H1 (cell line): ENCODE results near the gene CA10. TPM values are rescaled to one million over a fixed set of nuclear protein-coding genes. Genes with fewer than 3 reads are reported as not detected.

Experiments
- CTCF ChIA-PET: fragments of 300-600 bp; sonication (Branson Sonifier 250); formaldehyde crosslinking; loops from one replicate; lab custom pipeline; 2021; ENCODE audit not compliant: partially characterized antibody; lab: Charles Lee
- POLR2A ChIA-PET: fragments of 300-600 bp; sonication (Branson Sonifier 250); formaldehyde crosslinking; loops from one replicate; lab custom pipeline; 2021; ENCODE audit warnings: inconsistent platforms; ENCODE audit not compliant: partially characterized antibody; lab: Charles Lee
- DNase-seq, 2 experiments: peaks; one replicate each; pipeline versions ENCODE4 v3.0.0 to v3.0.0-alpha.2; 2010 to 2022; ENCODE audit warnings: low spot score in 2 of 2, low read depth in 1 of 2, mixed read lengths in 1 of 2
- FAIRE-seq: peaks from 2 replicates; lab custom pipeline; 2011; peaks lifted over from hg19 to GRCh38; lab: Jason Lieb, UNC
- H2AFZ ChIP-seq: 2 replicates; pipeline ENCODE4 v1.8.1; 2012; ENCODE audit warnings: low read length, inconsistent platforms
- H2AK5ac ChIP-seq: 2 replicates; pipeline ENCODE4 v1.6.1; 2013; ENCODE audit warnings: low read depth, low read length
- H2BK120ac ChIP-seq: replicated peaks from 2 replicates; pipeline ENCODE3; 2013; ENCODE audit warnings: low read depth, low read length, inconsistent platforms
- H2BK12ac ChIP-seq: 2 replicates; pipeline ENCODE4 v1.6.1; 2013; ENCODE audit warnings: low read depth, low read length
- H2BK15ac ChIP-seq: 2 replicates; pipeline ENCODE4 v1.6.1; 2013; ENCODE audit warnings: low read length
- H2BK20ac ChIP-seq: 2 replicates; pipeline ENCODE4 v1.6.1; 2013; ENCODE audit warnings: low read length
- H2BK5ac ChIP-seq: 2 replicates; pipeline ENCODE4 v1.6.1; 2013; ENCODE audit warnings: low read depth, low read length
- H3K14ac ChIP-seq: 2 replicates; pipeline ENCODE4 v1.6.1; 2013; ENCODE audit warnings: inconsistent platforms; ENCODE audit not compliant: insufficient read length
- H3K18ac ChIP-seq: 2 replicates; pipeline ENCODE4 v1.6.1; 2013; ENCODE audit warnings: low read length; ENCODE audit errors: extremely low read depth
- H3K23ac ChIP-seq: 2 replicates; pipeline ENCODE4 v1.6.1; 2013; ENCODE audit warnings: inconsistent platforms; ENCODE audit not compliant: insufficient read length
- H3K23me2 ChIP-seq: 2 replicates; pipeline ENCODE4 v1.6.1; 2013; ENCODE audit warnings: low read depth, low read length
- H3K27ac ChIP-seq: 2 replicates; pipeline ENCODE4 v1.6.1; 2011; ENCODE audit warnings: low read depth, low read length, inconsistent platforms
- H3K27me3 ChIP-seq, 4 experiments: replicated peaks in 1 of 4; 1 replicate in 1 of 4; 2 replicates in 3 of 4; pipeline versions ENCODE4 v1.6.1 to v1.8.1; 2011 to 2013; ENCODE audit warnings: low read length in 3 of 4, mild to moderate bottlenecking in 3 of 4, inconsistent platforms in 2 of 4, mixed read lengths in 2 of 4, moderate library complexity in 1 of 4; ENCODE audit not compliant: control insufficient read depth in 3 of 4, insufficient read depth in 3 of 4; ENCODE audit errors: extremely low read depth in 1 of 4
- H3K36me3 ChIP-seq, 4 experiments: 2 replicates each; pipeline versions ENCODE4 v1.6.1 to v1.8.1; 2011 to 2013; ENCODE audit warnings: mild to moderate bottlenecking in 4 of 4, low read length in 3 of 4, moderate library complexity in 2 of 4, control low read depth in 1 of 4, inconsistent platforms in 1 of 4; ENCODE audit not compliant: insufficient read depth in 4 of 4, control insufficient read depth in 2 of 4
- H3K4ac ChIP-seq: replicated peaks from 2 replicates; pipeline ENCODE3; 2013; ENCODE audit warnings: low read length, low read depth, mixed read lengths, inconsistent platforms; ENCODE audit not compliant: insufficient read length
- H3K4me1 ChIP-seq, 4 experiments: replicated peaks in 1 of 4; 1 replicate in 1 of 4; 2 replicates in 3 of 4; pipeline versions ENCODE4 v1.6.1 to v1.8.1; 2011 to 2013; ENCODE audit warnings: low read length in 3 of 4, inconsistent platforms in 2 of 4, mixed read lengths in 1 of 4; ENCODE audit not compliant: insufficient read depth in 4 of 4, control insufficient read depth in 3 of 4
- H3K4me2 ChIP-seq, 2 experiments: 2 replicates each; pipeline versions ENCODE4 v1.6.1 to v1.8.1; 2011 to 2013; ENCODE audit warnings: low read depth in 2 of 2, low read length in 2 of 2, control low read depth in 1 of 2, inconsistent platforms in 1 of 2, mild to moderate bottlenecking in 1 of 2; ENCODE audit not compliant: insufficient read depth in 1 of 2
- H3K4me3 ChIP-seq, 4 experiments: fragments of 200-600, 300-600 bp in 1 of 4; sonication (generic), shearing (Covaris generic), sonication (Bioruptor Twin) in 1 of 4; 2 replicates each; pipeline versions ENCODE4 v1.5.1 to v1.8.1; 2011 to 2016; ENCODE audit warnings: low read length in 4 of 4, low read depth in 3 of 4, control low read depth in 2 of 4, inconsistent platforms in 2 of 4, mild to moderate bottlenecking in 2 of 4, mixed read lengths in 1 of 4, moderate library complexity in 1 of 4; ENCODE audit not compliant: insufficient read depth in 2 of 4; ENCODE audit errors: extremely low read depth in 1 of 4
- H3K56ac ChIP-seq: replicated peaks from 2 replicates; pipeline ENCODE3; 2013; ENCODE audit warnings: low read depth, mild to moderate bottlenecking, mixed read lengths, low read length, inconsistent platforms; ENCODE audit not compliant: insufficient read length
- H3K79me1 ChIP-seq: 2 replicates; pipeline ENCODE4 v1.6.1; 2013; ENCODE audit warnings: low read depth, low read length, control low read depth
- H3K79me2 ChIP-seq, 2 experiments: 2 replicates each; pipeline versions ENCODE4 v1.6.1 to v1.8.1; 2012 to 2013; ENCODE audit warnings: low read length in 2 of 2, mild to moderate bottlenecking in 2 of 2, inconsistent platforms in 1 of 2; ENCODE audit not compliant: insufficient read depth in 2 of 2, control insufficient read depth in 1 of 2
- H3K9ac ChIP-seq, 4 experiments: replicated peaks in 1 of 4; 1 replicate in 1 of 4; 2 replicates in 3 of 4; pipeline versions ENCODE4 v1.6.1 to v1.8.1; 2011 to 2013; ENCODE audit warnings: low read depth in 3 of 4, low read length in 3 of 4, control low read depth in 2 of 4, mild to moderate bottlenecking in 2 of 4, moderate library complexity in 2 of 4, inconsistent platforms in 1 of 4; ENCODE audit errors: extremely low read depth in 1 of 4
- H3K9me3 ChIP-seq, 2 experiments: 2 replicates each; pipeline versions ENCODE4 v1.6.1 to v1.8.1; 2012 to 2013; ENCODE audit warnings: mild to moderate bottlenecking in 2 of 2, moderate library complexity in 2 of 2, control low read depth in 1 of 2, inconsistent platforms in 1 of 2, low read depth in 1 of 2, low read length in 1 of 2, mixed read lengths in 1 of 2; ENCODE audit not compliant: insufficient read depth in 2 of 2
- H4K20me1 ChIP-seq, 2 experiments: replicated peaks in 1 of 2; 2 replicates each; pipeline versions ENCODE3 to v1.8.1; 2011 to 2013; ENCODE audit warnings: inconsistent platforms in 2 of 2, low read length in 2 of 2, mild to moderate bottlenecking in 1 of 2; ENCODE audit not compliant: insufficient read depth in 2 of 2, control insufficient read depth in 1 of 2
- H4K5ac ChIP-seq: 2 replicates; pipeline ENCODE4 v1.6.1; 2013; ENCODE audit warnings: low read length, low read depth, mixed read lengths, inconsistent platforms; ENCODE audit not compliant: insufficient read length
- H4K8ac ChIP-seq: 2 replicates; pipeline ENCODE4 v1.8.0; 2013; ENCODE audit warnings: mild to moderate bottlenecking, moderate library complexity, low read length, inconsistent platforms; ENCODE audit not compliant: insufficient read depth; ENCODE audit errors: extremely low read depth
- H4K91ac ChIP-seq: replicated peaks from 2 replicates; pipeline ENCODE3; 2013; ENCODE audit warnings: low read length, mixed read lengths, inconsistent platforms; ENCODE audit not compliant: insufficient read length
- CEBPB ChIP-seq: IDR thresholded peaks from 2 replicates; pipeline ENCODE4 v1.6.1; 2012; ENCODE audit warnings: low read depth, low read length
- CHD1 ChIP-seq: IDR thresholded peaks from 2 replicates; pipeline ENCODE4 v1.6.1; 2012; ENCODE audit warnings: low read depth, low read length, improper control_type of control experiment
- SAP30 ChIP-seq: fragments of 300-600 bp; sonication (generic); IDR thresholded peaks from 2 replicates; pipeline ENCODE4 v1.7.1; 2012; ENCODE audit warnings: low read length, moderate library complexity, mild to moderate bottlenecking, inconsistent platforms; ENCODE audit not compliant: insufficient read depth, insufficient replicate concordance
- TEAD4 ChIP-seq: IDR thresholded peaks from 2 replicates; pipeline ENCODE4 v1.6.1; 2012; ENCODE audit warnings: low read depth, low read length, inconsistent platforms, mixed read lengths
- WGBS, 2 experiments: shearing (Covaris generic) in 1 of 2; methylation state at CpG; one replicate each; pipeline versions ENCODE4 v1.1.6 to v1.1.7; 2013 to 2015; ENCODE audit warnings: low lambda C conversion rate in 2 of 2, mixed read lengths in 2 of 2, inconsistent platforms in 1 of 2, low coverage in 1 of 2, missing lambda C conversion rate in 1 of 2; ENCODE audit not compliant: insufficient replicate concordance in 2 of 2, insufficient coverage in 1 of 2, insufficient read length in 1 of 2; ENCODE audit errors: extremely low coverage in 1 of 2, missing lambda C conversion rate in 1 of 2; 5-methylcytosine and 5-hydroxymethylcytosine counted together
- polyA plus RNA-seq, 7 experiments: library from polyadenylated mRNA; depleted of rRNA in 3 of 7; stranded (reverse) in 5 of 7; unstranded in 2 of 7; fragments of >200 nt in 5 of 7; fragments of 200-250 nt in 2 of 7; gene quantifications; 1 replicate in 5 of 7; 2 replicates in 1 of 7; 4 replicates in 1 of 7; pipeline versions ENCODE4 v1.2.1 to v1.2.3, GENCODE V29; 2011 to 2013; ENCODE audit warnings: missing spikeins in 2 of 7, mixed read lengths in 2 of 7
- total RNA-seq: library from RNA; stranded (reverse); fragmentation: NEBNext Ultra II Directional; extraction: Animal tissue kit (Norgen Biotek cat#: 25700); gene quantifications from 2 replicates; pipeline ENCODE4 v1.2.1, GENCODE V29; 2021
- TF ChIP-seq, protein P1 (sequence below): IDR thresholded peaks from 2 replicates; pipeline ENCODE4 v1.6.1; 2012; ENCODE audit warnings: low read length, inconsistent platforms

The CA10 gene
- total and polyA plus RNA-seq, 2 of the 8 experiments (the other 6 are each of a cell fraction or from before 2014, with no cell fraction given) = 0.60 to 0.63 TPM

DNA sequence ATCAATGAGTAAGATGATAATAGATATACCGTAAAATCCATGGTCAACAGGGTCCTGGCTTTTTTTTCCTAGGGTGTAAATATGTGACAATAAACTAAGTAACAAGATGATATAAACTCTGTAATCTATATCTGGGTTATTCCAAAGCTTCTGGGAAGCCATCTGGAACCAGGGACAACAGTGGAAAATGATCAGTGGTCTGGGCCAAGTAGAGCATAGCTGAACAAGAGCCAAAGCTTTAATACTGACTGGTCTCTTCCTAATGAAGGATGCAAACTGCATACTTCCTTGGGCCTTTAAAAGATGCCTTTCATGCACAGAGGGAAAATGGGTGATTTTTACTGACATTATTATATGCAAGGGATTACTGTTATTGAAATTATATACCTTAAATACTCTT lies 8.9 kb downstream of the CA10 start:
- H3K4me2 ChIP-seq = no peak overlapping the region
- no peak overlapping the region for H4K91ac ChIP-seq
- H4K5ac ChIP-seq = no peak overlapping the region
- no peak overlapping the region for H3K23ac ChIP-seq
- no peaks in the 10 kb centered on the region; a peak in 1 of 7 replicates for H3K27me3 ChIP-seq
- H2AK5ac ChIP-seq = no peak overlapping the region
- H3K18ac ChIP-seq = no peak overlapping the region
- no peaks in the 10 kb centered on the region for H3K4me1 ChIP-seq
- CTCF ChIA-PET = no interaction called here
- H3K9ac ChIP-seq = no peak overlapping the region
- H2BK20ac ChIP-seq = no peak overlapping the region
- H3K9me3 ChIP-seq = no peaks in the 10 kb centered on the region
- H2BK12ac ChIP-seq = no peak overlapping the region
- H2AFZ ChIP-seq = no peak overlapping the region
- POLR2A ChIA-PET = no interaction called here
- no peaks in the 10 kb centered on the region for H4K20me1 ChIP-seq
- no peak overlapping the region for H2BK15ac ChIP-seq
- no peak overlapping the region for H3K14ac ChIP-seq
- DNase-seq (no peak), FAIRE-seq (no peak)
- no peak overlapping the region for H3K4me3 ChIP-seq
- no peak overlapping the region for H2BK5ac ChIP-seq
- no peak overlapping the region for H3K4ac ChIP-seq
- no peak overlapping the region for H2BK120ac ChIP-seq
- H3K79me2 ChIP-seq = no peaks in the 10 kb centered on the region
- H3K79me1 ChIP-seq = no peaks in the 10 kb centered on the region
- H3K56ac ChIP-seq = no peak overlapping the region
- no peaks in the 10 kb centered on the region for H3K36me3 ChIP-seq
- H3K27ac ChIP-seq = no peak overlapping the region
- no peaks in the 10 kb centered on the region for H3K23me2 ChIP-seq
- 91% methylated on average over 1 of the region's 1 CpG; no CpG with 5 or more reads in 1 of the 2 experiments for WGBS, 2 experiments
- H4K8ac ChIP-seq = no peak overlapping the region
- TF ChIP-seq SAP30 (no peak), CEBPB (no peak), TEAD4 (no peak), CHD1 (no peak)
- TF ChIP-seq, protein P1, sequence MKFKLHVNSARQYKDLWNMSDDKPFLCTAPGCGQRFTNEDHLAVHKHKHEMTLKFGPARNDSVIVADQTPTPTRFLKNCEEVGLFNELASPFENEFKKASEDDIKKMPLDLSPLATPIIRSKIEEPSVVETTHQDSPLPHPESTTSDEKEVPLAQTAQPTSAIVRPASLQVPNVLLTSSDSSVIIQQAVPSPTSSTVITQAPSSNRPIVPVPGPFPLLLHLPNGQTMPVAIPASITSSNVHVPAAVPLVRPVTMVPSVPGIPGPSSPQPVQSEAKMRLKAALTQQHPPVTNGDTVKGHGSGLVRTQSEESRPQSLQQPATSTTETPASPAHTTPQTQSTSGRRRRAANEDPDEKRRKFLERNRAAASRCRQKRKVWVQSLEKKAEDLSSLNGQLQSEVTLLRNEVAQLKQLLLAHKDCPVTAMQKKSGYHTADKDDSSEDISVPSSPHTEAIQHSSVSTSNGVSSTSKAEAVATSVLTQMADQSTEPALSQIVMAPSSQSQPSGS = no peak
